ENCODE measurements around the gene KLHL3.
"Not testable (repeated sequence)": the region's sequence is repeated elsewhere in the genome, so short reads cannot be mapped to it uniquely, and the experiment has no call there.

KLHL3 gene

DNA sequence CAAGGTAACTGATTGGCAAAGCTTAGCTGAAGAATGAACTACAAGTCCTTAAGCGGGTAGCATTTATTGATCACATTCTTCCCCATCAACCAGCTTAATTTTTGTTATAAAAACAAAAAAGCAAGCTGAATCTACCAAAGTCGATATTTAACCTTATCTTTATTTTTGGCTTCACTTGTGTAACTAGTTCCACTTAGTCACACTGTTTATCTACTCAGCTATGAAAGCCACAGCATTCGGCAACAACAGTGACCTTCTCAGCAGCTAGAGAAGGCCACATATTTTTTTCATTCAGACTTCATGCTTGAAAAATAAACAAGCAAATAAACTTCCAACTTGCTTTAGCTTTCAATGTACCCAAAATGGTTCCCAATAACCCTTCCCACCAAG is 69.4 kb downstream of the KLHL3 start:
- DNase-seq: no peak

DNA sequence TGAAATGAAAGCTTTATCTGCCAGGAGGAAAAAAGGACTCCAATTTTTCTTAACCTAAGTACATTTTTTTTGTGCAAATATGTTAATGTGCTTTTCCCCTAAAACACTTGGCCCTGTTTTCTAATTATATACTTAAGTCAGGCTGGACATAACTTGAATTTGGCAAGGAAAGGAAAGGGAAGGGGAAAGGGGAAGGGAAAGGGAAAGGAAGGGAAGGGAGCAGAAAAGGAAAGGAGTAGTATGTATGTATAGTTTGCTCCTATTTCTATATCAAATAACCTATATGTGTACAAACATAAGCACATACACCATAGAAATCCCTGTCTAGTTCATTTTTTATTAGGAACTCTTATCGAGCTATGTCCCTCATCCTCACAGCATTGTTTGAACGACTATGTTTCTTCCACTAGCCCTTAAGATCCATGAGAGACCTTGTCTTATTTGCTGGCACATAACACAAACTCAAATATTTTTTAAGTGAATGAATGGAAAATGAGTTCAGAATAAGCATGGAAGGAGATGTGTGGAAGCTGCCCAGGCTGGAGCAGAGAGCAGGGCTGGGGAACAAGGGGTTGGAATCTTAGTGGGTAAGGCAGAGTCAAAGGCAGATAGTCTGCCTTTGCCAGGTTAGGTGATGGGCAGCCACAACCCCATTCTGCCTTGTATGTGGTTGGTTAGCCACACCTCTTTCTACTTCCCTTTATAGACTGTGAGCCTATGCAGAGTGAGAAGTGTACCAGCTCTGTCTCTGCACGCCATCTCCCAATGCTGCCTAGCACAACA is 70.0 kb downstream of the KLHL3 start:
- peak; percentile 24 to 27 for DNase-seq

DNA sequence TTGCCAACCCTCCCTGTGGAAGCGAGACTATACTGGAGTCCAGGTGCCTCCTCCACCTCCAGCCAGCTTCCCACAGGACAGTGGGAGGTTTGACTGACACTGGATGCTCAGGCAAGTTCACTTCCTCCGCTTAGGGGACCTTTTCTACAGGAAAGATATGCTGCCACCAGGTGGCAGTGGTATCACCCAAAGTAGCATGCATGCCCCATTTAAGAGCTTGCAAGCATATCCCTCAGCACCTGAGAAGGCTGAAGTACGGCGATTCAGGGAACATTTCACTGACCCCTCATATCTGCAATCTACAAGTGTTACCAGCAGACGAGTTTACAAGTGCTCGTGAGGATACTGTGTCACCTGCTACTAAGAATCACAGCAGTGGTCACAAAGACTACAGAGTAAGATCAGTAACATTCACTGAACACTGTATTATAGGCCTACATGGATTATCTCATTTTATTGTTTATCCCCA is 75.5 kb downstream of the KLHL3 start:
- DNase-seq: peak; percentile 75 to 80

DNA sequence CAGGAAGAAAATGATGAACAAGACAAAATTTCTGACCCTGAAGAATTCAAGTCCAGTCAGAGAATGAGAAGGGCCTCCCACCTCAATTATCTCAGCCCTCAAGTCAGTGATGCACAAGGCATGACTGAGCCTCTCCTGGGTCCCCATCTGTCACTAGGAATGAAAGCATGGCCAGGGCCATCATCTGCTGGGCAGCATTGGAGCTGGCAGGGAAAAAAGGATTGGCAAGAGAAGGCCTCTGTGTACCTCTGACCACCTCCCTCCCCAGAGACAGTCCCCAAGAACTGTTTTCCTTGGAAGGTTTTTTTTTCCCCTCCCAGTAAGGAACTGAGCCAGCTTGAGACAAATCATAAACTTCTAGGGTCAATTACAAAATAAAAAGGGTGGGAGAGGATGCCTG is 76.7 kb downstream of the KLHL3 start:
- DNase-seq: no peak

DNA sequence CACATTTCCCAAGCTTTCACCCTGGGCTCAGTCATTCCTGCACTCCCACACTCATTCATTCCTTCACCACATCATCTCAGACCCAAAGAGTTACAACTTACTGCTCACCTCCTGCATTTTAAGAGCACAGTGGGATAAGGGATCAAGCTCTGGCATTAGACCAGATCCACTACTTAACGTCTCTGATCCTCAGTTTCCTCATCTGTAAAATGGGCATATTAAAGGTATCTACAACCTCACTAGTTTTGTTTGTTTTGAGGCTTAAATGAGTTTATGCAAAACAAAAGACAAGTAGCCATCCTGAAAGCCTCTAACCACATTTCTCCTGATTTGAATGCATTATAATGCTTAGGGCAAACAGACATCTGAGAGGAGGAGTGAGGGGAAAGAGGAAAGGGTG is 77.6 kb downstream of the KLHL3 start:
- no peak for DNase-seq

DNA sequence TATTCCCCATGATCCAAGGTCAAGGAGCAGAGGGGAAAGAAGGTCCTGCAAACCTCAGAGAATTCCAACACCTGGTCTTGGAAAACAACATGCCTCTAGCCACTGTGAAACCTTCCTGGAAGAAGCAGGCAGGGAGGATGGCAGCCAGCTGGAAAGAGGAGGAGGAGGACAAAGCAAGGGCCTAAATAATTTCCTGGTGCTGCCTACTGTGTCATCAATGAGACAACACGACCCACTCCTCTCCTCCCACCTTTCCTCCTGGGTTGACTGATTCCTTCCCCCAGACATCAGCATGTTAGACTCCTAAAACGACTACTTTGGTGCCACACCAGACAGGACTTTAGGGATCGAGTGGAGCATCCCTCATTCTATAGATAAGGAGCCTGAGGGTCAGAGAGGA is 78.8 kb downstream of the KLHL3 start:
- DNase-seq: no peak

DNA sequence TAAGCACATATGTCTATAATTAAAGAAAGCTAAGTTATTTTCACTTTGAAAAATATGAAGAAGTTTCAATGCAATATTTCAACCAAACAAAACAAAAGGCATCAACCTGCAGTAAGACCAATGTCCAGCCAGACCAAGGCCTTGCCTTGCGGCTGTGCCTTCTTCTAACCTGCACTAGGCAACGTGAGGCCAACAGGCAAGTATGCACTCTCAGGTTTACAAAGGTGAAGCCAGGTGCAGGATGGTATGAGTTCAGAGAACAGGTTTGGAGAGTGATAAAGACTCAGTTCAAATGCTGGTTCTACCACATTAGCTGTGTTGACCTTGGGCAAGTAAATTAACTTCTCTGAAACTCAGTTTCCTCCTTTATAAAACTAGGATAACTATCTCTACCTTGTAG is 79.3 kb downstream of the KLHL3 start:
- no peak for DNase-seq

DNA sequence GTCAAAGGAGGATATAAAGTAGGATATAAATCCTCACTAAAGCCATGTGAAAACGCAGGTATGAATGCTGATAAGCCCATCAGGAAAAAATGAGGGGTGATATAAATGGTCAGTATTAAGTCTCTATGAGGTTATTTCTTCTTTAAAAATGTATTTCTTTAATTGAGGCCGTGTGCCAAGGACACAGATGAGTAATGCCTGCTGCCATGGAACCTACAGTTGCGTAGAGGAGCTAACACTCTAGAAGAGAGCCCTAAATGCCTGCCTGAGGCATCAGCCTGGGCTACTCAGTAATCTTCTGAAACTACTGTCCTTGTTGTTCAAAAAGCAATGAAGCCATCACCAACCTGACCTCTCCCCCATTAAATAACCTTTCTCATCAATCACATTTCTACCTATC is 84.9 kb downstream of the KLHL3 start:
- DNase-seq: no peak

DNA sequence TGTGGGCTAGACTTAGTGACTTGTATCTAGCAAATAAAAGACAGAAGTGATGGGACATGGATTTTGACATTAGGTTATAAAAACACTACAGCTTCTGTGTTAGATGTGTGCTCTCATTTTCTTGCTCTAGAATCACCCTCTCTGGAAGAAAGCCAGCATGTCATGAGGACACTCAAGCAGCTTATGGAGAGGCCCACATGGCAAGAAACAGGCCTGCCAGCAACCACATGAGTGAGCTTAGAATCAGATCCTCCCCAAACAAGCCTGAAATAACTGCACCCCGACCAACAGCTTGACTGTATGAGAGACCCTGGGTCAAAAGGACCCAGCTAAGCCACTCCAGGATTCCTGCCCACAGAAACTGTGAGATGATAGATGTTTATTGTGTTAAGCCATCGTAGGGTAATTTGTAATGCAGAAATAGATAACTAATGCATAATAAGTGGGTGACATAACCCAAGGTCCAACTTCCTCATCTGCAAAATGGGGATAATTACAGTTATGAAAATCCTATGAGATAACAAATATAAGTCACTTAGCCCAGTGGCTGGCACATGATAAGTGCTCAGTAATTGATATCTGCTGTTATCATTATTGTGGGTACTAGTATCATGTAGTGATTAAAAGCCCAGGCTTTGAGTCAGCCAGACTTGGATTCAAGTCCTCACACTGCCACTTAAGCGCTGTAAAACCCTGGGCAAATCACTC is 86.5 kb downstream of the KLHL3 start:
- no peak for DNase-seq

DNA sequence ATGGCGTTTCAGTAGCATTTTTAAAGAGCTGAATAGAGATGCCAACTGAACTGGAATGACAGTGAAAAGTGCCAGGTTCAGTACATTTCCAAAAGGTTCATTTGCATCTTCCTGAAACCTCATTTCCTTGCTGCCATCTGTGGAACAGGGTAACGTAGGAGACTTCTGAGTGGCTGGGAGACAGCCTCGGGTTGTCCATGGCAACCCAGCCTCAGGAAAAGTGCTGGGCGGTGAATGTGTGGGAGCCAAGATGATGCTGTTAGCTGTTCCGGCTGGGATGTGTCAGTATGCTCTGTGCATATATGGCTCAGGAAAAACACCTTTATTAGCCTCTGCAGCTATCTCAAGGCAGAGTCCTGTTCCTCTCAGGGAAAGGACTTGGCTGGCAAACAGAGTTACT is 87.5 kb downstream of the KLHL3 start:
- DNase-seq: no peak

DNA sequence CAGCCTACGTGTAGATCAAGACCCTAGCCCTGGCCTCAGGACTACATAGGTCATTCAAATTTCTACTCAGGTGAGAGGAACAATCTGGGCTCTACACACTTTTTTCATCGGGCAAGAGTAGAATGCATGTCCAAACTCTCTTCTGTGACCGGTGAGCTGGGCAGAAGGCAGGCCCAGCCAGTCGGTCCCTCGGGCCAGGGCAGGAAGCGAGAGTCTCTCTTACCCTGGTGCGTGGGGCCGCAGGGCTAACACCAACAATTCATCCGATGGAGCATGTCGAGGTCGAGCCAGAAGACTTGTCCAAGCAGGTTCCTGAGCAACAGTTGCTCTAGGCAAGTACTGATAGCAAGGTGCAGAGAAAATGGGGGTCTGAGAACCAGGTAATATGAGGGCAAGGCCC is 88.5 kb downstream of the KLHL3 start:
- DNase-seq: no peak

DNA sequence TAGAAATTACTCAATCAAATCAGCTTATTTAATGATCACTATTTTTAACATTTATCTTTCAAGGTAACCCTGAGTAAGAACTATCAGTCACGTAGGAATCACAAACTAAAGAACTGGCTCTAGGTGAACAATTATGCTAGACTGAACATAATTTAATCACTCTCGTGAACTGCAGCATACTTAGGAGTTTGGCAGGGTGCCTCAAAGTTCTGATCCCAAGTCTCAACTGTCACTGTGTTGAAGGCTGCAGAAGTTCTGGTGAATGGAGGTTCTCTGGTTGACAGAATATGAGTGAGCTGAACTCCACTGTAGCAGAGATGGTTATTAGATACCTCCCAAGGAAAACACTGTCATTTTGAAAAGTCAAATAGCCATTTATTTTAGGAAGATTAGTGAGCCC is 89.1 kb downstream of the KLHL3 start:
- DNase-seq: no peak

DNA sequence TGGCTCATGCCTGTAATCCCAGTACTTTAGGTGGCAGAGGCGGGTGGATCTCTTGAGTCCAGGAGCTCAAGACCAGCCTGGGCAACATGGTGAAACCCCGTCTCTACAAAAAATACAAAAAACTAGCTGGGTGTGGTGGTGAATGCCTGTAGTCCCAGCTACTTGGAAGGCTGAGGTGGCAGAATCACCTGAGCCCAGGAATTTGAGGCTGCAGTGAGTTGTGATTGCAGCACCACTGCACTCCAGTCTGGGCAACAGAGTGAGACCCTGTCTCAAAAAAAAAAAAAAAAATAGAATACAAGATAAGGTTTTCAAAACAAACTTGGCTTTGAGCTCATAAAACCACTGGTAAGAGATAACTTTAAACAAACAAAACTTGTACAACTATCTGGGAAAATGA is 92.8 kb downstream of the KLHL3 start:
- DNase-seq: not testable (repeated sequence)

DNA sequence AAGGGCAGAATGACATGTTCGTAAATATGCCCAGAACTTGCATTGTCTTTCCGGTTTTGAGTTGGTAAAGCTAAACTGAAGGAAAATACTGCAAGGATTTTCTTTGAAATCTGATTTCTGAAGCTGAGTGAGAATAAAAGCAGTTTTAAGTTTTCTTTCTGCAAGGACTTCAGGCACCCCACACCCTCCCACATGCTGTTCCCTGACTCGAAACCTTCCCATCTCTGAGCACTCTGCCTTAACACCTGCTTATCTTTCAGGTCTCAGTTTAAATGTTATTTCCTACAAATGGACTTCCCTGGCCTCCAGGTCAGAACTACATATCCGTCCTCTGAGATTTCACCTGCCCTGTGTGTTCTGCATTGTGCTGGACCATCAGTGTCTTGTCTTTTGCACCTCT is 93.8 kb downstream of the KLHL3 start:
- DNase-seq: no peak

DNA sequence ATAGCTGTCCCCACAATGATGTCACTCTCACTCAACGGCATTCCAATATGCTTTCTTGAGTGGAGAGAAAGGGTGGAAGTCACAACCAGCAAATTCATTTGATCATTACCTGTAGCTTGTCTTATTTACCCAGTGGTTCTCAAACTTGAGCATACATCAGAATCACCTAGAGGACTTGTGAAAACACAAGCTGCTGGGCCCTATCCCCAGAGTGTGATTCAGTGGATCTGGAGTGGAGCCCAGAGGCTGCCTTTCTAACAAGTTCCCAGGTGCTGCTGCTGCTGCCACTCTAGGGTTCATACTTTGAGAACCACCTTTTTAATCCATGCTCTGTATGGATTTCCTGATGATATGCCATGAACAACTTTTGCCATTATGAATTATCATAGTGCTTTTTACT is 94.7 kb downstream of the KLHL3 start:
- DNase-seq: no peak

DNA sequence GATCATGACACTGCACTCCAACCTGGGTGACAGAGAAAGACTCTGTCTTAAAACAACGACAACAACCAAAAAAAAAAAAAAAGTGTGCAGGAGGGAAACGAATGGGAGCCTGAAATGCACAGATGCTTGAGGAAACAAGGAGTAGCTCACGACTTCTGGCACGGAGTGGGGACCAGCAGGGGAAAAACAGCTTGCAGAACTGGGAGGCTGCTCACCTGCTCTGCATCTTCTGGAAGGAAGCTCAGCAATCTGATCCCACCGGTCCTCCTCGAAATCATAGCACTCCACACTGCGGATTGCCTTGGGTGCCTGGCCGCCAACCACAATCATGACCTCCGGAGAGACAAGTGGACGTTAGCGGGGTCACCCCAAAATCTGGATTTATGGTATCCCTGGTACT is 96.2 kb downstream of the KLHL3 start:
- no peak for DNase-seq

DNA sequence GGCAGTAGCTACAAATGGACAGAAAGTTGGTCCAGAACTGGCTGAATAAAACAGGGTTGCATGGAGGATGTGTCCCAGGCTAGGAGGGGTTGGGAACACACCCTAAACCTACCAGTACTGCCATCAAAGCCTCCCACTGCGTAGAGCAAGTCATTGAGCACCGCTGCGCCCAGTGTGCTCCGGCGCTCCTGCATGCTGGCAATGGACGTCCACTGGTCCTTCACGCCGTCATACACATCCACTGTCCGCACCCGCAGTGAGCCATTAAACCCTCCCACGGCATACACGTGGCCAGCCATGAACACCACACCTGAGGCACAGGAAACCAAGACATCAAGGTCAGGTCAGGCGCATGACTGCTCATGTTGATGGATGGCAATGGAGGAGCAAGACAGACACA is 97.0 kb downstream of the KLHL3 start:
- no peak for DNase-seq

DNA sequence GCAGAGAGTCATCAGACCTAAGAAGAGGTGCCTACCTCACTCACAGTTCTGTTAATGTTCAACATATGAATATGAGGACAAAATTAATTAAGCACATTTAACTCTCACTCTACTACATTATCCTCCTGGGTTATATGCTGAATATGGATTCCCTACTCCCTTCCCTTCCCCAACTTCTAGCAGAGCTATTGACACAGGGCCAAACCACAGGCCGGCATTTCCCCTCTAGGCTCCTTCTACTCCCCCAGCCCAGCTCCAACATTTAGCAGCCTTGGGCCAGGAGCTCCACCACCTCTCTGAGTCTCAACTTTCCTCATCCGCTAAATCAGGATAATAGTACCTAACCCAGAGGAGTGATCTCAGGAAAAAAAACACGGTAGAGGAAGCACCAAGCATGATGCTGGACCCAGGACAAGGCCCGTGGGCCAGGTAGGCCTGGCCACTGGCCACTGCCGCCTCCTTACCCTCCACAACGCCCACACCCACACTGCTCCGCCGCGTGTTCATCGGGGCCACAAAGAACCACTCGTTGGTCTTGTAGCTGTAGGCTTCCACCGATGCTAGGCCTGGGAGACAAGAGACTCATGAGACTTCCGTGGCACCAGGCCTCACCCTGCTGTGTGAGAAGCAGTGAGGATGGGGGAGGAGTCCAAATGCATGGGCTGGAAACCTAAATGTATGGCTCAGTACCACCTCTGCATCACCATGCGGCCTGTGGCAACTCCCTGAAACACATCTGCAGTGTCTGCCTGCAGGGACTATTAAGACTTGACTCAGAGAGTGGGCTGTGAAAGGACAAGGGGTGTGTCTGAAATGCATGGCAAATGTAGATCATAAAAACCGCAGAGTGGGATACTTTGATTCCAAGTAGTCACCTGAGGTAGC is 98.8 kb downstream of the KLHL3 start:
- no peak for DNase-seq

DNA sequence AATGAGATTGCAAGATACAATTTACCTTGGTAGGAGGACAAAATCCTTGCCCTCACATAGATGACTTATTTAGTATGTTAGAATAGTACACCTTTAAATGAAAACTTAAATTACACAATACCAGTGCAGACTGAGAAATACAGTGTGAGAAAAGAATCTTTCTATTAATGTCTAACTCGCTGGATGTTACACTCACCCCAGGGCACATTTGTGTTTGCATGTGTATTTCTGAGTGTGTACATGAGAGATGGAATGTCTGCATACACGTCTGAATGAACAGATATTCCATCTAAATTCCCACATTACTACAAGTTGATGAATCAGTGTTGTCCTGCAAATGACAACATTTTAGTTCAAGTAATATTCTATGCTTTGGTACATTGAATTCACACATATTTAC is 99.8 kb downstream of the KLHL3 start:
- no peak for DNase-seq

DNA sequence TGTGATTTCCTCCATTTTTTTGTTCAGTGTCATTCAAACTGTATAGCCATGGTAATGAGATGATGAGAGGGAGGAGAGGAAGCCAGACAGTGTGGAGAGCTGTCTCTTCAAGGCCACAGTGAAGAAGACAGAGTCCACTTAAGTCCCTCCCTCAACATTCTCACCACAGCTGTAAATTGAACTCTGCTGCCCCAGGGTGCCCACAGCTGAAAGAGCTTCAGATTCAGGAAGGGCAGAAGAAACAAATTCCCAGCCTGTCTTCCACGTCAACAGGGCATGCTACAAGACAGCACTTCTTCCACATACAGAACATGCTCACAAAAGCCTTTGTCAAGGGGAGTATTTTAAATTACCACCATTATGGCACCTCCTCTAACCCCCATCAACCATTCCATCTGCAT is 100.4 kb downstream of the KLHL3 start:
- DNase-seq: no peak

DNA sequence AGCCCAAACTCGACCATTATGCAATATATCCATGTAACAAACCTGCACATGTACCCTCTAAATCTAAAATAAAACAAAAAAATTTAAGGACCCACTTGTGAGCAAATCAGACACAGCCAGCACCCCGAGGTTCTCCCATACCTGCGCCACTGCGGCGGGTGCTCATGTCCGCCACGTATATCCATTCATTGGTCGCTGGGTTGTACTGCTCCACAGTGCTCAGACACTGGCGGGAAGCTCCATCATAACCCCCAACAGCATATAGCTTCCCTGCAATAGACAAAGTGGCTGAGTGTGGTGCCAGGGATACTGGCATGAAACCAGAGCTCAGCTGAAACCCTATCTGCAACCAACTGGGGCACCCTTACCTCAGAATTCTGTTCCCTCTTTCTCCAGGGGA is 102.0 kb downstream of the KLHL3 start:
- no peak for DNase-seq

DNA sequence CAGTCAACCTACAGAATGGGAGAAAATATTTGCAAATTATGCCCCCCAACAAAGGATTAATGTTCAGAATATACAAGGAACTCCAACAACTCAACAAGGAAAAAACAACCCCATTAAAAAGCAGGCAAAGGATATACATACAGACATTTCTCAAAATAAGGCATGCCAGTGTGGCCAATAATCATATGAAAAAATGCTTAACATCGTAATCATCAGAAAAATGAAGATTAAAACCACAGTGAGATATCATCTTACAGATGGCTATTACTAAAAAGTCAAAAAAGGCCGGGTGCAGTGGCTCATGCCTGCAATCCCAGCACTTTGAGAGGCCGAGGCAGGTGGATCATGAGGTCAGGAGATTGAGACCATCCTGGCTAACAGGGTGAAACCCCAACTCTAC is 103.2 kb downstream of the KLHL3 start:
- no peak for DNase-seq

DNA sequence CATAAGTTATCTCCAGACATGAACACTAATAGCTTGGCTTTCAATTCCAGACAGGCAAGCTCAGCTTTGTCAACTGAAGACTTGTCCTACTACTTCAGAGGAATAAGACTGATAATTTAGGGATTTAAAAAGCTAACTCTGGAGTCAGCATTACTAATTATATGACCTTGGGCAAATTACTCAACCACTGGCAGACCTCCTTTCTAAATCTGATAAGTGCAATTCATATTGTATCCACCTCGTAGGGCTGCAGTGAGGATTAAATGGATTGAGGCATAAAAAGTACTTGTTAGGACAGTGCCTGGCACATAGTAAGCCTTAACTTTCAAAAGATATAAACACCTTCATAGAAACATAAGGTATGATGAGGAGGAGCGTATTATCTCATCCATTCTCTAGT is 104.4 kb downstream of the KLHL3 start:
- DNase-seq: no peak

DNA sequence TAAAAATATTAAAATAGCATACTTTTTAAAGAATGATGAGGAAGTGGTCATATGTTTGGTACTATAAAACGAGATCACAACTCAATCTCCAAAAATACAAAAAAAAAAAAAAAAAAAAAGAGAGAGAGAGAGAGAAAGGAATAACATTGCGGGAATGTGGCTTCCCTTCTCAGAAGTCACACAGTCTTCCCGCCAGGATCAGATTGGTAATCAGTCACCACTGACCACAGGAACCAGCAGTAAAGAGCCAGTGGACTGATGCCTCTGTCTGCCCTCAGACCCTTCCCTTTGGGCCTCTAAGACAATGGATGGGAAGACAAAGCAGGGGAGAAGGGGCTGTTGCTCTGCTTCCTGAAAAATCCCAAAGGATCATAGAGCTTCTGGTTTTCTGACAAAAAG is 104.9 kb downstream of the KLHL3 start:
- no peak for DNase-seq
